Measurements from ENCODE around the gene CTBS. TPM values are rescaled to one million over a fixed set of nuclear protein-coding genes. Genes with fewer than 3 reads are reported as not detected.

The CTBS gene
- total RNA-seq, 1 experiment from 2014 or later, result 10.0 TPM

GRCh38 chr1:84620720-84621313, 46.6 kb upstream of the CTBS start:
- intact Hi-C loops (cut with micrococcal nuclease; ENCODE audit: unreplicated experiment), result loop anchor here (1.0 to 10.0 kb wide), 6 partner anchors 114 to 716 kb away; partner anchors contain the start of genes GNG5, PRKACB and SPATA1
- POLR2A ChIA-PET (ENCODE audit: low non-redundant PET), result no interaction called here
- BruUV-seq (replicated peaks), result no TSS peak

DNA sequence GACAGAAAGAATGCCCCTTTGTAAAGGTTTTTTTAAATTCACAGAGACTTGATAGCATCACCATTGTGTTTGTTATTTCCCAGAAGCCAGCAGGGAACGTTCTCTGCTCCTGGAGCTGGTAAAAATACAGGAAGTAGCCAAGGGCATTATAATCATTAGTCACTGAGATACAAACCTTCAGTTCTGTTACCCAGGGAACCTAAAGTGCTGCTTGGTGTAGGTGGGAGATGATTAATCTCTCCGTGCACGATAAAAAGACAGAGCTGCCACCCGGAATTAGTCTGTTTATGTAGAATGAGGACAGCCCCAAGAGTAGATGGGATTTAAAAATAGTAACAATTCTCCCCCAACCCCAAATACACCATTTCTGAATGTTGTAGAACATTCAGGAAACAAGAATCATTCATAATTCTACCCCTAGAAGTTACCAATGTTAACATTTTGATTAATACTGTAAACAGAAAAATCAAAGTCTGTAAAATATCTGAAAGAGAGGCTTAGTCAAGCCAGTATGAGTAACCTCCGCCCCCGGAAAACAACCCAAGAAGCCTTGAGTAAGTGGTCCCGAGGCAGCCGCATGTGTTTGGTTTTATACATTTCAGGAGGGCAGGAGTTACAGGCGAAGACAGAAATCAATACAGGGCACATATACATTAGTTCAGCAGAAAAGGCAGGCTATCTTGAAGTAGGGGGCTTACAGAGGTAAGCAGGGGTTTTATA, 45.3 kb upstream of the CTBS start:
- BruUV-seq (replicated peaks), result TSS peak; percentile 26
- intact Hi-C loops (cut with micrococcal nuclease; ENCODE audit: unreplicated experiment), result loop anchor here (1.0 to 10.0 kb wide), 5 partner anchors 113 to 715 kb away; partner anchors contain the start of genes GNG5, PRKACB and SPATA1
- no peaks in the 10 kb centered on the region for H3K27me3 ChIP-seq (replicated peaks; ENCODE audit: insufficient read depth, low read depth, low read length, poor library complexity)
- ChIA-PET POLR2A (ENCODE audit: low non-redundant PET) (no interaction called here), CTCF (interaction anchor here (1.5 kb wide), 1 partner anchor 46 kb away, joined by 4 read pairs; the partner anchor contains the start of gene CTBS)
- no peaks in the 10 kb centered on the region for H3K36me3 ChIP-seq (ENCODE audit: insufficient read depth, low read length, poor library complexity, severe bottlenecking)
- H3K4me3 ChIP-seq (ENCODE audit: low read depth, low read length, poor library complexity, severe bottlenecking), result no peak overlapping the region
- H3K4me1 ChIP-seq (ENCODE audit: insufficient read depth, low read length, poor library complexity, severe bottlenecking), result peaks cover 15% of the 10 kb centered on the region
- DNase-seq (ENCODE audit: low spot score), result peak; percentile 71
- TF ChIP-seq, protein P1, sequence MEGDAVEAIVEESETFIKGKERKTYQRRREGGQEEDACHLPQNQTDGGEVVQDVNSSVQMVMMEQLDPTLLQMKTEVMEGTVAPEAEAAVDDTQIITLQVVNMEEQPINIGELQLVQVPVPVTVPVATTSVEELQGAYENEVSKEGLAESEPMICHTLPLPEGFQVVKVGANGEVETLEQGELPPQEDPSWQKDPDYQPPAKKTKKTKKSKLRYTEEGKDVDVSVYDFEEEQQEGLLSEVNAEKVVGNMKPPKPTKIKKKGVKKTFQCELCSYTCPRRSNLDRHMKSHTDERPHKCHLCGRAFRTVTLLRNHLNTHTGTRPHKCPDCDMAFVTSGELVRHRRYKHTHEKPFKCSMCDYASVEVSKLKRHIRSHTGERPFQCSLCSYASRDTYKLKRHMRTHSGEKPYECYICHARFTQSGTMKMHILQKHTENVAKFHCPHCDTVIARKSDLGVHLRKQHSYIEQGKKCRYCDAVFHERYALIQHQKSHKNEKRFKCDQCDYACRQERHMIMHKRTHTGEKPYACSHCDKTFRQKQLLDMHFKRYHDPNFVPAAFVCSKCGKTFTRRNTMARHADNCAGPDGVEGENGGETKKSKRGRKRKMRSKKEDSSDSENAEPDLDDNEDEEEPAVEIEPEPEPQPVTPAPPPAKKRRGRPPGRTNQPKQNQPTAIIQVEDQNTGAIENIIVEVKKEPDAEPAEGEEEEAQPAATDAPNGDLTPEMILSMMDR (conservative IDR thresholded peaks at IDR 0.05; ENCODE audit: low read depth, low read length), result no peak
- no peak for TF ChIP-seq EZH2 (IDR thresholded peaks at IDR 0.05; ENCODE audit: borderline replicate concordance, low read depth, low read length, poor library complexity, severe bottlenecking)
- no peak overlapping the region for H3K27ac ChIP-seq (ENCODE audit: low read depth, low read length, poor library complexity, severe bottlenecking)
- H3K9me3 ChIP-seq (ENCODE audit: low read depth, low read length, poor library complexity, severe bottlenecking), result peaks cover 2% of the 10 kb centered on the region

More at GRCh38 chr1:84620720-84621313, 46.6 kb upstream of the CTBS start:
- peak overlapping the region; percentile 65 for H3K27ac ChIP-seq (ENCODE audit: low read depth, low read length, poor library complexity, severe bottlenecking)
- H3K36me3 ChIP-seq (ENCODE audit: insufficient read depth, low read length, poor library complexity, severe bottlenecking), result no peaks in the 10 kb centered on the region
- CTCF ChIA-PET, result interaction anchor here (0.5 to 1.5 kb wide), 4 partner anchors 47 to 205 kb away, joined by 3 to 6 read pairs (median 4); partner anchors contain the start of gene CTBS
- DNase-seq (ENCODE audit: low spot score), result peak; percentile 89
- H3K27me3 ChIP-seq (replicated peaks; ENCODE audit: insufficient read depth, low read depth, low read length, poor library complexity), result no peaks in the 10 kb centered on the region
- no peaks in the 10 kb centered on the region for H3K9me3 ChIP-seq (ENCODE audit: low read depth, low read length, poor library complexity, severe bottlenecking)
- H3K4me3 ChIP-seq (ENCODE audit: low read depth, low read length, poor library complexity, severe bottlenecking), result peak overlapping the region; percentile 64
- TF ChIP-seq, protein P1 (conservative IDR thresholded peaks at IDR 0.05; ENCODE audit: low read depth, low read length), result peak; percentile 97
- TF ChIP-seq EZH2 (IDR thresholded peaks at IDR 0.05; ENCODE audit: borderline replicate concordance, low read depth, low read length, poor library complexity, severe bottlenecking), result no peak
- H3K4me1 ChIP-seq (ENCODE audit: insufficient read depth, low read length, poor library complexity, severe bottlenecking), result peaks cover 15% of the 10 kb centered on the region

DNA sequence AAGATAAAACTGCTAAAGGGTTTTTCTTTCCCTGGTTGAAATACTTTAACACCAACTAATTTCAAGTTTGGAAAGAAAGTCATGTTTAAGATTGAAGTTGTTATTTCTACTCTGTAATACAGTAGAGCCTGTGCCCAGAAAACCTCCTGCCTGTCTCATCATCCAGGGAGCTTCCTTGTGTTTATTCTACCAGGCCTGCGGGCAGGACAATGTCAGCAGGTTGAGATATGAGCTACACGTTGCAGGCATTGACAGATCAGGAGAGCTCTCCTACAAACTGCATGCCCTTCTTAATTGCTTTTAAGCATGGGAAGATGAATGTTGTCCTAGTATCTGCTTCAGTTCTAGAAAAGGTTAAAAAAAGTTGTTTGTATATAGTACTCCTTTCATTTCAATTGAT, 43.1 kb upstream of the CTBS start:
- Histone ChIP-seq H3K27me3 (replicated peaks; ENCODE audit: insufficient read depth, low read depth, low read length, poor library complexity) (no peaks in the 10 kb centered on the region), H3K4me1 (ENCODE audit: insufficient read depth, low read length, poor library complexity, severe bottlenecking) (peaks cover 15% of the 10 kb centered on the region), H3K36me3 (ENCODE audit: insufficient read depth, low read length, poor library complexity, severe bottlenecking) (no peaks in the 10 kb centered on the region), H3K27ac (ENCODE audit: low read depth, low read length, poor library complexity, severe bottlenecking) (no peak overlapping the region), H3K4me3 (ENCODE audit: low read depth, low read length, poor library complexity, severe bottlenecking) (no peak overlapping the region), H3K9me3 (ENCODE audit: low read depth, low read length, poor library complexity, severe bottlenecking) (peaks cover 7% of the 10 kb centered on the region)
- ChIA-PET CTCF (no interaction called here), POLR2A (ENCODE audit: low non-redundant PET) (no interaction called here)
- intact Hi-C loops (cut with micrococcal nuclease; ENCODE audit: unreplicated experiment), result no loop called here
- DNase-seq (ENCODE audit: low spot score), result no peak
- TF ChIP-seq, protein P1 (conservative IDR thresholded peaks at IDR 0.05; ENCODE audit: low read depth, low read length), result no peak
- TF ChIP-seq EZH2 (IDR thresholded peaks at IDR 0.05; ENCODE audit: borderline replicate concordance, low read depth, low read length, poor library complexity, severe bottlenecking), result no peak
- BruUV-seq (replicated peaks), result no TSS peak

All from A673 (cell line).